ENCODE results near the gene PRKCH.

DNA sequence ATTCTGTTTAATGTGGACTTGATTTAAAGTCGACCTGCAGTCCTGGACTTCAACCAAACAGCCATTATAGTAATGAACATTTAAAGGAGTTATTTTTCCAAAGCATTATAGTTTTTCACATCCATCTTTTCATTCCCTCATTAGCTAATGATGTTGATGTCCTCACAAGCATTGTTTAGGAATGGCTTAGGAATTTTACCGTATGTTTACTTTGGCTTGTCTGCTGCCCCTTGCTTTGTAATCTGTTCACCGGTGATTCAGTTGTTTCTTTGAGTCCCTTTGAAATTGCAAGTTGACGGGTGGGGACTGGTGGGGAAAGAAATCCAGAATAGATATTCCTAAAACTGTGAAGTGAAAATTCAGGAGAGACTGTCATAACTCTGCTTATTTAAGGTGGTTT, 25.4 kb downstream of the PRKCH start:
- TF ChIP-seq CTCF (IDR thresholded peaks at IDR 0.05; ENCODE audit: poor library complexity) = no peak
- TF ChIP-seq EZH2 (IDR thresholded peaks at IDR 0.05; ENCODE audit: borderline replicate concordance) = no peak

Data from hepatocyte (in vitro differentiated cells).